Fibroblast of the aortic adventitia (primary cell): ENCODE measurements around the gene NAXE. TPM values are rescaled to one million over a fixed set of nuclear protein-coding genes. Genes with fewer than 3 reads are reported as not detected.

Source experiments
- DNase-seq: peaks from one replicate; pipeline ENCODE4 v3.0.0-alpha.2; 2010; ENCODE audit warnings: low read depth
- H3K4me3 ChIP-seq: 2 replicates; pipeline ENCODE4 v1.5.1; 2011; ENCODE audit warnings: low read depth, mild to moderate bottlenecking, control low read depth, low read length, moderate library complexity
- total RNA-seq: library from RNA; depleted of rRNA; stranded (reverse); fragments of >200 nt; gene quantifications from 2 replicates; pipeline ENCODE4 v1.2.3, GENCODE V29; 2012; ENCODE audit warnings: low replicate concordance
- TF ChIP-seq, protein P1 (sequence below): IDR thresholded peaks from 2 replicates; pipeline ENCODE4 v1.5.1; 2011; ENCODE audit warnings: mild to moderate bottlenecking, low read length, control low read depth, inconsistent platforms; ENCODE audit not compliant: insufficient read depth

NAXE gene
- 22.7 and 64.2 TPM in 2 replicates for total RNA-seq

DNA sequence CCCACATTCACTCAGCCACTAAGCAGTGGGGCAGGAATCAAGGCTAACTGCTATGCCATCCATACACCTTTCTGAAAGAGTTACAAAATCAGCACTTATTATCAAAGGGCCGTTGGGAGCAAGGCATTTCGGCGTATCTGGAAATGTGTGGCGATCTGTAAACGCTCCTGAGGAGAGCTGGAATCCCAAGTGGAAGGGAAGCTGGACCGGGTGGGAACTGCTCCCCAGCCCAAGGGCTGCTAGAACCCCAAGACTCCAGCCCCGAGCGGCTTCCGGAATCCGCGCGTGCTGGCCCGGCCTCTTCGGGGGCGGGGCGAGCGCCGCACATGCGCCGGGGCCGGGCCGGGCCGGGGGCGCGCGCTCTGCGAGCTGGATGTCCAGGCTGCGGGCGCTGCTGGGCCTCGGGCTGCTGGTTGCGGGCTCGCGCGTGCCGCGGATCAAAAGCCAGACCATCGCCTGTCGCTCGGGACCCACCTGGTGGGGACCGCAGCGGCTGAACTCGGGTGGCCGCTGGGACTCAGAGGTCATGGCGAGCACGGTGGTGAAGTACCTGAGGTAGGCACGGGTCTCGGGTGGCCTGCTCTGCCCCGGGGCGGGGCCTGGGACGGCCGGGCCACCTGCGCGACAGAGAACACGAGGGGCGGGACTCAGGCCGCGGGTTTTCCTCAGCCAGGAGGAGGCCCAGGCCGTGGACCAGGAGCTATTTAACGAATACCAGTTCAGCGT lies at the start of gene NAXE:
NAXE (plus strand) TSS at position 345 of the 726 bp plus-strand sequence; CDS start at position 374, 29 bp downstream.
- H3K4me3 ChIP-seq, result peak within 1 kb of the TSS; percentile 88
- peak; percentile 46 for DNase-seq
- TF ChIP-seq, protein P1, sequence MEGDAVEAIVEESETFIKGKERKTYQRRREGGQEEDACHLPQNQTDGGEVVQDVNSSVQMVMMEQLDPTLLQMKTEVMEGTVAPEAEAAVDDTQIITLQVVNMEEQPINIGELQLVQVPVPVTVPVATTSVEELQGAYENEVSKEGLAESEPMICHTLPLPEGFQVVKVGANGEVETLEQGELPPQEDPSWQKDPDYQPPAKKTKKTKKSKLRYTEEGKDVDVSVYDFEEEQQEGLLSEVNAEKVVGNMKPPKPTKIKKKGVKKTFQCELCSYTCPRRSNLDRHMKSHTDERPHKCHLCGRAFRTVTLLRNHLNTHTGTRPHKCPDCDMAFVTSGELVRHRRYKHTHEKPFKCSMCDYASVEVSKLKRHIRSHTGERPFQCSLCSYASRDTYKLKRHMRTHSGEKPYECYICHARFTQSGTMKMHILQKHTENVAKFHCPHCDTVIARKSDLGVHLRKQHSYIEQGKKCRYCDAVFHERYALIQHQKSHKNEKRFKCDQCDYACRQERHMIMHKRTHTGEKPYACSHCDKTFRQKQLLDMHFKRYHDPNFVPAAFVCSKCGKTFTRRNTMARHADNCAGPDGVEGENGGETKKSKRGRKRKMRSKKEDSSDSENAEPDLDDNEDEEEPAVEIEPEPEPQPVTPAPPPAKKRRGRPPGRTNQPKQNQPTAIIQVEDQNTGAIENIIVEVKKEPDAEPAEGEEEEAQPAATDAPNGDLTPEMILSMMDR, result no peak

DNA sequence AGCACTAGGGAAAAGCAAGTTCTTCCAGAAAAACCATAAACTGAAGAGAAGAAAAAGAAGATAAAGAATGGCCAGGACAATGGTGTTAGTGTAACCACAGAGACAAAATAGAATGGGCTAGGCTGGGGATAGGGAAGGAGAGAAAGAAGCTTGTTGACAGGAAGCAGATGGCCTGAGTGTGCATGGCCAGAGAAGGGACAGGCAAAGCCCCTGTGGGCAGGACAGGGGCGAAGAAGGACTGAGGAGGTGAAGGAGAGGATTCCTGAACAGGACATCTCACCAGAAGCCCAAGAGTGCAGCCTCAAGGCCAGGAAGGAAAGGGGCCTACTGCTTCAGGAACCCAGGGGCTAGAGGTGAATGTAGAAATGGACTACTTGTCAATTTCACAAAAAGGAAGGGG lies 48.5 kb upstream of the NAXE start:
- TF ChIP-seq, protein P1, result no peak
- DNase-seq, result no peak
- H3K4me3 ChIP-seq, result no peak overlapping the region

DNA sequence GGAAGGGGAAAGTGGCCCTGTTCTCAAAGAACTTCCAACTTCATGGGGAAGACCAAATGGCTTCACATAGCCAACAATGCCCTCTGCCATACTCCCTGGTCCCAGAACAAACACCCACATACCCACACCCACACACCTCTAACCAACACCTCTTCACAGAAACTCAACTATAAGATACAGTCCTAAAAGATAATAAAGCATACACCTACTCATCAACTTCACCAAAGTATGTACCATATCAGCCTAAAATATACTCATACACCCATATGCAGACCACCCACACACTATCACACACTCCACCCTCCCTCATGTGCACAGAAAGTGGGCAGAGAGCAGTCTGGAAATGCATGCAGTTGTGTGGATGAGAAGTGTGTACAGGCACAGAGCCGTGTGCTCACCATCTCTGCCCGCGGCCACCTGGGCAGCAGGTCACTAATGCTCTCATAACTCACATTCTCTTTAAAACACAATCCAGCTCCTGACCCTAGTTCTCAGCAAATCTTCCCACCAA lies 46.9 kb upstream of the NAXE start:
- TF ChIP-seq, protein P1, result no peak
- DNase-seq, result no peak
- H3K4me3 ChIP-seq, result no peak overlapping the region

DNA sequence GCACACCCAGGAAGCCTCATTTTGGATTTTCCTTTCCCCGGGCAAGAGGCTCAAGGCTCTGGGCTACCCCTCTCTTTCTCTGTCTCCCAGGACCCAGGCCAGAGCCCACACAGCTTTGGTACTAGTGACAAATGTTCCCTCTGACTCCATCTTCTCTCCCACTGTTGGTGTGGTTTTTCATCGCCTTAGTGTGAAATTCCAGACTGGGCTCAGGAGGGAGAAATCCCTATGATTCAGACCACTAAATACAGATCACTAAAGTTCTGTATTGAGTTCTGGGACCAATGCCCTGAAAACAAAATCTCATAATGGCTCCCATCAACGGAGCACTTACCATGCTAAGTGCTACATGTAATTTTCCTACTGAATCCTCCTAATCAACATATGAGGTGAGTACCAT lies 45.3 kb upstream of the NAXE start:
- TF ChIP-seq, protein P1, result no peak
- DNase-seq, result no peak
- H3K4me3 ChIP-seq, result no peak overlapping the region

DNA sequence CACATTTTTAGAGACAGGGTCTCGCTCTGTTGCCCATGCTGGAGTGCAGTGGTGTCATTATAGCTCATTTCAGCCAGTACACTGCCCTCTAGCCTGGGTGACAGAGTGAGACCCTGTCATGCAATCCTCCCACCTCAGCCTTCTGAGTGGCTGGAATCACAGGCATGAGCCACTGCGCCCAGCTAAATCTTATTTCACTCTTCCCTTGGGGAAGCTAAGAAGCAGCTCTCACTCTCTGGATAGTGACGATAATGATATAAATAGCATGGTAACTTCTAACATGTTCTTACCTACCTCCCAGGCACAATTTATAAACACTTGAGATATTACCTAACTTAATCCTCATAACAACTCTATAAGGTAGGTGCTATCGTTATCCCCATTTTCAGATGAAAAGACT lies 44.1 kb upstream of the NAXE start:
- DNase-seq, result no peak
- no peak overlapping the region for H3K4me3 ChIP-seq
- TF ChIP-seq, protein P1, result no peak

DNA sequence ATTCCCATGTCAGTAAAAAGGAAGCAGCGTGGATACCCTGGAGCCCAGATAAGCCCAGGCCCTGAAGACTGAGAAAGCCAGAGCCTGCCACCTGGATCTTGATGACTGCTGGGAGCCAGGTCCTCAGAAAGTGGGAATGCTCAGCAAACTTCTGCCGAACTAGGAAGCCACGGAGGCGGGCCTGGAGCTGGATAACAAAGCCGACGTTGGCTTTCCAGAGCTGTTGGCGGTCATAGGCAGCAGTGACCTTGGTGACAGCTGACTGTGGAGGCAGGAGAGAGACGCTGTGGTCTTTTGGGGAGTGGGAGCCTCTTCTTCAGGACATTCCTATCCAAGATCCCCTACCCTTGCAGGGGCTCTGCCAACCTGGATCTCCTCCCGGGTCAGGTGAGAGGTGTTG lies 43.6 kb upstream of the NAXE start:
- H3K4me3 ChIP-seq, result no peak overlapping the region
- no peak for DNase-seq
- TF ChIP-seq, protein P1, result no peak

DNA sequence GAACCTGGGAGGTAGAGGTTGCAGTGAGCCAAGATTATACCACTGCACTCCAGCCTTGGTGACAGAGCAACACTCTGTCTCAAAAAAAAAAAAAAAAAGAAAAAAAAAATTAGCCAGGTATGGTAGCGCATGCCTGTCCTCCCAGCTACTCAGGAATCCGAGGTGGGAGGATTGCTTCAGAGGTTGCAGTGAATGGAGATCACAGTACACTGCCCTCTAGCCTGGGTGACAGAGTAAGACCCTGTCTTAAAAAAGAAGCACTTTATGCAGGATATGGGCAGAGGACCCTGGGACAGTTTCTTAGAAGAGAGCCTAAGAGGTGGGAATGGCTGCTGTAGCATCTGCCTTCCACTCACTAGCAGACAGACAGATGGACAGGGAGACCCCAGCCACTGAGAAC lies 42.2 kb upstream of the NAXE start:
- TF ChIP-seq, protein P1, result no peak
- no peak overlapping the region for H3K4me3 ChIP-seq
- no peak for DNase-seq
